SK-N-SH (cell line): Measurements from ENCODE around the gene BCL2L15.

ENCODE experiments used
- EP300 ChIP-seq, 2 experiments: IDR thresholded peaks; 2 replicates each; pipeline versions ENCODE4 v1.4.0 to v1.6.1; 2012; ENCODE audit warnings: borderline replicate concordance in 1 of 2, low read depth in 1 of 2, low read length in 1 of 2
- POLR2AphosphoS5 ChIP-seq: IDR thresholded peaks from 2 replicates; pipeline ENCODE4 v1.6.1; 2012; ENCODE audit warnings: low read depth, low read length
- RFX5 ChIP-seq: IDR thresholded peaks from 2 replicates; pipeline ENCODE4 v1.6.1; 2012; ENCODE audit warnings: mild to moderate bottlenecking, improper control_type of control experiment, low read length
- SIN3A ChIP-seq: IDR thresholded peaks from 2 replicates; pipeline ENCODE4 v1.6.1; 2012; ENCODE audit warnings: low read depth, mild to moderate bottlenecking, low read length, moderate library complexity, borderline replicate concordance
- SMC3 ChIP-seq: IDR thresholded peaks from 2 replicates; pipeline ENCODE4 v1.6.1; 2012; ENCODE audit warnings: low read depth, low read length, improper control_type of control experiment
- YY1 ChIP-seq: IDR thresholded peaks from 2 replicates; pipeline ENCODE4 v1.4.0; 2012; ENCODE audit warnings: low read depth, mild to moderate bottlenecking
- TF ChIP-seq, protein P1 (sequence below): fragments of 200-600 bp; sonication (generic); IDR thresholded peaks from 2 replicates; pipeline ENCODE4 v1.6.1; 2017; ENCODE audit warnings: antibody characterized with exemption, mild to moderate bottlenecking, moderate library complexity
- TF ChIP-seq, protein P2 (sequence below): IDR thresholded peaks from 2 replicates; pipeline ENCODE4 v1.6.1; 2012; ENCODE audit warnings: mild to moderate bottlenecking, low read depth, low read length, moderate library complexity
- TF ChIP-seq, protein P3 (sequence below): fragments of 150-350 bp; IDR thresholded peaks from 2 replicates; pipeline ENCODE4 v1.6.1; 2017; ENCODE audit warnings: antibody characterized with exemption, low read length, low read depth, borderline replicate concordance

DNA sequence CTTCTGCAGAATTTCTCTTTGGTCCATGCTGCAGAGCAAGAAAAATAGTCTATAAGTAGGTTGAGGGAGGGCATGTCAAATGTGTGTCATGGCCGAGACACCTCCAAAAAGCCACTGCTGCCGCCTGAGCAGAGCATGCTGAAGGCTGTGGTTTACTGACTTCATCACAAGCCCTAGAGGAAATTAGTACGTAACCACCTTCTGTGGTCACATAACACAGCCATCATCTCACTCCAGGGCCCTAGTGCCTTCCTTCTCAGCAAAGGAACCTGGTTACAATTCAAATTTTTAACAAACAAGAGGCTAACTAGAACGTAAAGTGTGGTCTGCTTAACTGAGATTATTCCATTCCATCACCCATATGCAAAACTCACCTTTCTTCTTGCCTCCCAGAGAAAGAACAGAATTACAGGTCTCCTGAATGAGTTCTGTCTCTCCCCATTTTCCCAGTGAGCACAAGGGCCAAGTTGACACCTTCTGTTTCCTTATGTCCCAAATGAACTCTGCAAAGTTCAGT is 15.7 kb downstream of the BCL2L15 start, which contains the start of gene PTPN22:
- no peak for TF ChIP-seq RFX5
- TF ChIP-seq, protein P1, sequence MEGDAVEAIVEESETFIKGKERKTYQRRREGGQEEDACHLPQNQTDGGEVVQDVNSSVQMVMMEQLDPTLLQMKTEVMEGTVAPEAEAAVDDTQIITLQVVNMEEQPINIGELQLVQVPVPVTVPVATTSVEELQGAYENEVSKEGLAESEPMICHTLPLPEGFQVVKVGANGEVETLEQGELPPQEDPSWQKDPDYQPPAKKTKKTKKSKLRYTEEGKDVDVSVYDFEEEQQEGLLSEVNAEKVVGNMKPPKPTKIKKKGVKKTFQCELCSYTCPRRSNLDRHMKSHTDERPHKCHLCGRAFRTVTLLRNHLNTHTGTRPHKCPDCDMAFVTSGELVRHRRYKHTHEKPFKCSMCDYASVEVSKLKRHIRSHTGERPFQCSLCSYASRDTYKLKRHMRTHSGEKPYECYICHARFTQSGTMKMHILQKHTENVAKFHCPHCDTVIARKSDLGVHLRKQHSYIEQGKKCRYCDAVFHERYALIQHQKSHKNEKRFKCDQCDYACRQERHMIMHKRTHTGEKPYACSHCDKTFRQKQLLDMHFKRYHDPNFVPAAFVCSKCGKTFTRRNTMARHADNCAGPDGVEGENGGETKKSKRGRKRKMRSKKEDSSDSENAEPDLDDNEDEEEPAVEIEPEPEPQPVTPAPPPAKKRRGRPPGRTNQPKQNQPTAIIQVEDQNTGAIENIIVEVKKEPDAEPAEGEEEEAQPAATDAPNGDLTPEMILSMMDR: no peak
- TF ChIP-seq SMC3: no peak
- TF ChIP-seq, protein P2, sequence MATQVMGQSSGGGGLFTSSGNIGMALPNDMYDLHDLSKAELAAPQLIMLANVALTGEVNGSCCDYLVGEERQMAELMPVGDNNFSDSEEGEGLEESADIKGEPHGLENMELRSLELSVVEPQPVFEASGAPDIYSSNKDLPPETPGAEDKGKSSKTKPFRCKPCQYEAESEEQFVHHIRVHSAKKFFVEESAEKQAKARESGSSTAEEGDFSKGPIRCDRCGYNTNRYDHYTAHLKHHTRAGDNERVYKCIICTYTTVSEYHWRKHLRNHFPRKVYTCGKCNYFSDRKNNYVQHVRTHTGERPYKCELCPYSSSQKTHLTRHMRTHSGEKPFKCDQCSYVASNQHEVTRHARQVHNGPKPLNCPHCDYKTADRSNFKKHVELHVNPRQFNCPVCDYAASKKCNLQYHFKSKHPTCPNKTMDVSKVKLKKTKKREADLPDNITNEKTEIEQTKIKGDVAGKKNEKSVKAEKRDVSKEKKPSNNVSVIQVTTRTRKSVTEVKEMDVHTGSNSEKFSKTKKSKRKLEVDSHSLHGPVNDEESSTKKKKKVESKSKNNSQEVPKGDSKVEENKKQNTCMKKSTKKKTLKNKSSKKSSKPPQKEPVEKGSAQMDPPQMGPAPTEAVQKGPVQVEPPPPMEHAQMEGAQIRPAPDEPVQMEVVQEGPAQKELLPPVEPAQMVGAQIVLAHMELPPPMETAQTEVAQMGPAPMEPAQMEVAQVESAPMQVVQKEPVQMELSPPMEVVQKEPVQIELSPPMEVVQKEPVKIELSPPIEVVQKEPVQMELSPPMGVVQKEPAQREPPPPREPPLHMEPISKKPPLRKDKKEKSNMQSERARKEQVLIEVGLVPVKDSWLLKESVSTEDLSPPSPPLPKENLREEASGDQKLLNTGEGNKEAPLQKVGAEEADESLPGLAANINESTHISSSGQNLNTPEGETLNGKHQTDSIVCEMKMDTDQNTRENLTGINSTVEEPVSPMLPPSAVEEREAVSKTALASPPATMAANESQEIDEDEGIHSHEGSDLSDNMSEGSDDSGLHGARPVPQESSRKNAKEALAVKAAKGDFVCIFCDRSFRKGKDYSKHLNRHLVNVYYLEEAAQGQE: no peak
- no peak for TF ChIP-seq YY1
- no peak for TF ChIP-seq SIN3A
- no peak for TF ChIP-seq EP300 (IDR thresholded peaks at IDR 0.05; ENCODE audit: borderline replicate concordance in 1 of 2, low read depth in 1 of 2, low read length in 1 of 2)
- no peak for TF ChIP-seq POLR2AphosphoS5
- TF ChIP-seq, protein P3, sequence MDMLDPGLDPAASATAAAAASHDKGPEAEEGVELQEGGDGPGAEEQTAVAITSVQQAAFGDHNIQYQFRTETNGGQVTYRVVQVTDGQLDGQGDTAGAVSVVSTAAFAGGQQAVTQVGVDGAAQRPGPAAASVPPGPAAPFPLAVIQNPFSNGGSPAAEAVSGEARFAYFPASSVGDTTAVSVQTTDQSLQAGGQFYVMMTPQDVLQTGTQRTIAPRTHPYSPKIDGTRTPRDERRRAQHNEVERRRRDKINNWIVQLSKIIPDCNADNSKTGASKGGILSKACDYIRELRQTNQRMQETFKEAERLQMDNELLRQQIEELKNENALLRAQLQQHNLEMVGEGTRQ: no peak
